Stimulated activated CD4-positive, alpha-beta T cell treated with anti-CD3 and anti-CD28 coated beads, TNF-alpha, amount 100 ng/mL, for 1 hour (primary cell): Measurements from ENCODE around the gene LGR6.

Experiments used
- DNase-seq, 3 donors: peaks; one replicate each; pipeline ENCODE4 v3.0.0-alpha.2; 2020; ENCODE audit warnings: low read depth in 3 of 3, low spot score in 1 of 3

The LGR6 gene

DNA sequence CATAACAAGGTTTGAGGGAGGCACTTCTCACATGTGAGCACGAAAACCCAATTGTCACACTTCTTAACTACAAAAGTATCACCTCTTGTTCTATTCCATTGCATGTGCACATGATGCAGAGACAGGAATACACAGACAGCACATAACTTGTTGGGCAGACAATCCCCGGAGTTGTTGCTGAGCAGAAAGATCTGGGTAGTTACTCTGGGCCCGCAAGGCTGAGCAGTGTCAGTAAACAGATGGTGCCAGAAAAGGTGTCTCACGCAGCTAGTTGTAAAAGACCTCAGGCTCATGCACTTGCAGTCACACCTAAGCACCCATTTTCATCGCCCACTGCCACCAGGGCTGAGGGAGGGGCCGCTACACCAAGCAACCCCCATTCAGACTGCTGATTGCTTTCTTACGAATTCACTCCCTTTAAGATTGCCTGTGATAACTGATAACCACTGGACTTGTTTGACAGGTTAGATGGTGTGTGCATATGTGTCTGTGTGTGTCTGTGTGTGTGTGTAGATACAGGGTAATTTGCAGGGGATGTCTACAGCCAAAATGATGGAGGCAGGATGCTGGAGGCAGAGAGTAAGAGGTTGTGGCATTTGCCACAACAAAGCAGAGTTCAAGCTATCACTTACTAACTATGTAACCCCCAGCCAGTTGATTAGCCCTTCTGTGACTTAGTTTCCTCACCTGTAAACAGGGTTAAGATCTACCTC, 4.2 kb downstream of the LGR6 start:
- DNase-seq, result no peak

GRCh38 chr1:202198366-202198724, 4.7 kb downstream of the LGR6 start:
- DNase-seq, result no peak

GRCh38 chr1:202199040-202199889, 5.7 kb downstream of the LGR6 start:
- DNase-seq, result no peak

GRCh38 chr1:202200112-202200548, 6.5 kb downstream of the LGR6 start:
- DNase-seq, result no peak

- DNase-seq, result no peak
Observed at GRCh38 chr1:202200669-202201068, 7.1 kb downstream of the LGR6 start.

DNA sequence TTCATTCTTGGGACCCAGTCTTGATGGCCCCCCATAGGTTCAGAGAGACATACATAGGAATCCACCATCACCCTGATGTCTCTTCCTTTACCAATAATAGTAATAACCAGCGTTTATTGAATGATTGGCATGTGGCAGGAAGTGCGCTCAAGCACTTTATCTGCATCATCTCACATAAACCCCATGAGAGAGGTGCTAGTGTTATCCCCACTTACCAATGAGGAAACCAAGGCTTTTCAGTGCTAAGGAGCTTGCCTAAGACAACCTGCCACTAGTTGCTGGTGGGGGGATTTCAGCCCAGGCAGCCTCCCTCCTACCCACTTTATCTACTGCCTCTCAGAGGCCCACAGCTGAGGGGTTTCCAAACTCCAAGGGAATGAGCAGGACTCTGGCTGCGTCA, 7.7 kb downstream of the LGR6 start:
- no peak for DNase-seq

DNA sequence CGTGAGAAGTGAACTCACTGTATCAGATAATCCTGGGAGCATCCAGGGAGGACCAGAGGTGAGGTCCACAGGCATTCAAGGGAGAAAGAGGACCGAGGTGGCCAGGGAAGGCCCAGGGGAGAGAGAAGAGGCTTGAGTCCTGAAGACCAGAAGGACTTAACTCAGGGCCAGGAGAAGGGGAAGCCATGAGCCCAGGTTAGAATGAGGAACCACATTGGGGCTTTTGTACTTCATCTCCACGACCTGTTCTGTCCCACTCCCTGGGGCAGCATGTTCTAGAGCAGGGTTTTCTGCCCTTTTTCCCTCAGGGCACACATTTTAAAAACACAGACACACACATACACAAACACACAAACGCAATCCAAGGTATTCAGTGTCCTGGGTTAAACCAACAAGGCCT, 8.4 kb downstream of the LGR6 start:
- no peak for DNase-seq

GRCh38 chr1:202202500-202203168, 9.0 kb downstream of the LGR6 start:
- no peak for DNase-seq

GRCh38 chr1:202203238-202204039, 9.8 kb downstream of the LGR6 start:
- no peak for DNase-seq

GRCh38 chr1:202204065-202204464, 10.5 kb downstream of the LGR6 start:
- no peak for DNase-seq

DNA sequence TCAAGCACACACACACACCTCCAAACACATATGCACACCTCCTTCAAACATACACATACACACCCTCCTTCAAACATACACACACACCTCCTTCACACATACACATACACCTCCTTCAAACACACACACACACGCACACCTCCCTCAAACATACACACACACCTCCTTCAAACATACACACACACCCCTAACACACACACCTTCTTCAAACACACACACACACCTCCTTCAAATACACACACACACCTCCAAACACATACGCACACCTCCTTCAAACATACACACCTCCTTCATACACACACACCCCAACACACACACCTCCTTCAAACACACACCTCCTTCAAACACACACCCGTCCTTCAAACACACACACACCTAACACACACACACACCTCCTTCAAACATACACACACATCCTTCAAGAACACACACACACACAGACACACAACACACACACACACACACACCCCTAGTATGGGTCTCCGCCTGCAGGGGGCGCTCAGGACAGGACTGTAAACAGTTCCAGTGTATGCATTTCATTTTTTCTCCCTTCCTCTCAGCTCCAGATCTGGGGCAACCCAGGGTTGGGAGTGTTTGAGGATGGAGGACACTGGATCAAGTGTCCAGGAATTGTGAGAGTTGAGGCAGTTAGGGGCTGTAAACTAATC, 12.1 kb downstream of the LGR6 start:
- DNase-seq, result no peak

DNA sequence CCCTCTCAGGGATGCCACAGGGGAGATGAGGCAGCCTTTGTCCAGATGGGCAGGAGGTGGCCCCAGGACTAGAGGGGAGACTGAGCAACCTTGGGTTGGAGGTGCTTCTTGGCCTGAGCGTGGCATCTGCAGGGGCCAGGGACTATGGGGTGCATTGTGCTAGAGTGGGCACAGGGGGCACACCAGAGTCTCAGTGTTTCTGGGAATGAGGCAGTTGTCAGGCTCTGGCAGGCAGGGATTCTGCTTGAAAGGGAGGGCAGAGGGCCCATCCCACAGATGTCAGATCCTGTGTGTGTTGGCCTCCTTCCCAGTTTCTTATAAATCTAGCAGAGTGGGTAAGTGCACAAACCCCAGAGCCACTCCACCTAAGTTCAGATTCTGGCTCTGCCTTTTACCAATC, 13.7 kb downstream of the LGR6 start:
- no peak for DNase-seq

- no peak for DNase-seq
Observed at GRCh38 chr1:202208351-202208857, 14.8 kb downstream of the LGR6 start.

GRCh38 chr1:202210385-202210784, 16.8 kb downstream of the LGR6 start:
- no peak for DNase-seq

DNA sequence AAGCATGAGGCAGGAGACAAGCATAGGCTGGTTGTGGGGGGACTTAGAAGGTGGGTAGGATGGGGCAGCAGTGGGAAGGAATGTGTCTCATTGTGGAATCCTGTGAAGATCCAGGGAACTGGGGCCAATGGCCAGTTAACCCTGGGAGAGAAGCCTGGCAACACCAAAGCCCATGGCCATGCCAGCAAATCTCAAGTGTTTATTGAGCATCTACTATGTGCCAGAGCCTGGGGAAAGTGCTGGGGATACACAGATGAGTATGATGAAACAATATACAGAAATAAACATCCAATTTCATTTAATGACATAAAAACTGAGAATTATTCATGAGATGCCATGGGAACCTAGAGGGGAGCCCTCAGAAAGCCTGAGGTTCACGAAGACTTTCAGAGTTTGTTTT, 17.4 kb downstream of the LGR6 start:
- no peak for DNase-seq

GRCh38 chr1:202212787-202213186, 19.2 kb downstream of the LGR6 start:
- DNase-seq, result no peak

GRCh38 chr1:202213361-202214088, 19.9 kb downstream of the LGR6 start:
- no peak for DNase-seq

GRCh38 chr1:202214089-202214843, 20.7 kb downstream of the LGR6 start:
- no peak for DNase-seq

DNA sequence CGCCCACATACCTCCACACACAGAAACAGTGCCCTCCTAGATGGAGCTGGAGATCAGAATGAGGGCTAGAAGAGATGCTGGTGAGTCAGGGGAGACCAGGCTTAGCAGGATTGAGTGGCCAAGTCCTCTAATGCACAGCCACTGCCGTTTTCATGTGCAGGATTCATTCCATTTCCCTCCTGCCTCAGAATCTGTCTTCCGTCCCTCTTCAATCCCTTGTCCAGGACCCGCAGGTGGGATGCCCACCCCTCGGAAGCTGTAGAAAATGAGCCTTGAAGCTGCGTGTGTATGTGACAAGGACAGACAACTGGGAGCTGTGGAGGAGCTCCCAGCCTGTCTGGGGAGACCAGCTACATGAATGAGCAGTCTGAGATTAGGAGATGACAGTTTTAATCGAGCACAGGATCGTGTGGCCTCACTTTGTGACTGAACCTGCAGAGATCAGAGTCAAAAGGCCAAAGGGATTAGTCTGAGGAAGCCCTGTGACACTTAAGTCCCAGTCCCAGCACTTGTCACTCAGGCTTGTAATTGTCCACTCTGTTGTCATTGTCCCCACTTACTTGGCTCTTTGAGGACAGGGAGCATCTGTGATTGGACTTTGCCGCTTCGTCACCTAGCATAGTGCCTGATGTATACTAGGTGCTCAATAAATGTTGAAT, 22.0 kb downstream of the LGR6 start:
- DNase-seq, result no peak
